Type B pancreatic cell (in vitro differentiated cells): ENCODE measurements around the gene CLEC2B. TPM values are rescaled to one million over a fixed set of nuclear protein-coding genes. Genes with fewer than 3 reads are reported as not detected.

ENCODE experiments used
- DNase-seq: peaks from one replicate; pipeline ENCODE4 v3.0.0; 2021; ENCODE audit warnings: mixed read lengths; ENCODE audit not compliant: unreplicated experiment; ENCODE audit errors: extremely low spot score
- H3K27ac Mint-ChIP-seq: 2 replicates; pipeline ENCODE4 v1.8.0; 2021; ENCODE audit warnings: mild to moderate bottlenecking, mixed read lengths
- H3K27me3 Mint-ChIP-seq: 2 replicates; pipeline ENCODE4 v1.8.0; 2021; ENCODE audit warnings: mixed read lengths
- H3K36me3 Mint-ChIP-seq: 2 replicates; pipeline ENCODE4 v1.8.0; 2021; ENCODE audit warnings: mixed read lengths
- H3K4me1 Mint-ChIP-seq: one replicate; pipeline ENCODE4 v1.8.0; 2021; ENCODE audit warnings: mixed read lengths; ENCODE audit not compliant: unreplicated experiment
- H3K4me3 Mint-ChIP-seq: 2 replicates; pipeline ENCODE4 v1.8.0; 2021; ENCODE audit warnings: mild to moderate bottlenecking, mixed read lengths
- H3K9me3 Mint-ChIP-seq: 2 replicates; pipeline ENCODE4 v1.8.0; 2021; ENCODE audit warnings: mixed read lengths
- CTCF ChIP-seq: fragments of 200-600 bp; sonication (generic); conservative IDR thresholded peaks from 2 replicates; pipeline ENCODE4 v1.5.0; 2021; ENCODE audit warnings: antibody characterized with exemption, mild to moderate bottlenecking
- total RNA-seq: library from RNA; stranded (reverse); gene quantifications from 2 replicates; pipeline ENCODE4 v1.2.1, GENCODE V29; 2021; ENCODE audit warnings: low replicate concordance

Gene CLEC2B
- total RNA-seq, 1 donor from 2014 or later, result not detected

GRCh38 chr12:9809338-9809737 lies 59.8 kb downstream of the CLEC2B start:
- TF ChIP-seq CTCF, result no peak
- no peaks in the 10 kb centered on the region for H3K9me3 Mint-ChIP-seq
- H3K27ac Mint-ChIP-seq, result no peak overlapping the region
- peaks cover 6% of the 10 kb centered on the region for H3K36me3 Mint-ChIP-seq
- H3K27me3 Mint-ChIP-seq, result peaks cover 13% of the 10 kb centered on the region
- H3K4me3 Mint-ChIP-seq, result no peak overlapping the region
- H3K4me1 Mint-ChIP-seq, result peaks cover 3% of the 10 kb centered on the region
- no peak for DNase-seq

- no peak for TF ChIP-seq CTCF
- H3K4me1 Mint-ChIP-seq, result peaks cover 3% of the 10 kb centered on the region
- H3K9me3 Mint-ChIP-seq, result no peaks in the 10 kb centered on the region
- peaks cover 6% of the 10 kb centered on the region for H3K36me3 Mint-ChIP-seq
- no peak overlapping the region for H3K27ac Mint-ChIP-seq
- H3K27me3 Mint-ChIP-seq, result peaks cover 8% of the 10 kb centered on the region
- no peak for DNase-seq
- H3K4me3 Mint-ChIP-seq, result no peak overlapping the region
These were observed 60.6 kb downstream of the CLEC2B start for GRCh38 chr12:9808504-9808903.

GRCh38 chr12:9806714-9807113 lies 62.4 kb downstream of the CLEC2B start:
- Mint-ChIP-seq H3K4me1 (peaks cover 3% of the 10 kb centered on the region), H3K36me3 (peaks cover 6% of the 10 kb centered on the region), H3K27me3 (peaks cover 6% of the 10 kb centered on the region), H3K4me3 (no peak overlapping the region), H3K27ac (no peak overlapping the region), H3K9me3 (no peaks in the 10 kb centered on the region)
- TF ChIP-seq CTCF, result no peak
- no peak for DNase-seq

GRCh38 chr12:9805883-9806282 lies 63.3 kb downstream of the CLEC2B start:
- DNase-seq, result no peak
- H3K27me3 Mint-ChIP-seq, result no peaks in the 10 kb centered on the region
- peaks cover 3% of the 10 kb centered on the region for H3K4me1 Mint-ChIP-seq
- no peak overlapping the region for H3K27ac Mint-ChIP-seq
- TF ChIP-seq CTCF, result no peak
- H3K36me3 Mint-ChIP-seq, result no peaks in the 10 kb centered on the region
- no peak overlapping the region for H3K4me3 Mint-ChIP-seq
- H3K9me3 Mint-ChIP-seq, result no peaks in the 10 kb centered on the region

Other genes with a start within 250 kb of the CLEC2B start
- gene CLEC2D, start 199.6 kb downstream of the CLEC2B start, total RNA-seq, result 9.2 and 10.3 TPM in 2 replicates
- not detected in 2 replicates for gene CLECL1, start 136.3 kb downstream of the CLEC2B start, total RNA-seq
- 0.19 and 1.6 TPM in 2 replicates for gene CD69, start 108.5 kb downstream of the CLEC2B start, total RNA-seq
- not detected in 2 replicates for gene KLRF1, start 41.9 kb downstream of the CLEC2B start, total RNA-seq
- gene KLRF2, start 12.1 kb upstream of the CLEC2B start, total RNA-seq, result not detected in 2 replicates
- gene CLEC2A, start 63.0 kb upstream of the CLEC2B start, total RNA-seq, result not detected in 2 replicates
- gene CLEC12A, start 102.1 kb upstream of the CLEC2B start, total RNA-seq, result 0.50 and 0.65 TPM in 2 replicates
- gene CLEC1B, start 129.8 kb upstream of the CLEC2B start, total RNA-seq, result 0.62 TPM in 1 of 2 replicates, not detected in the other
- gene CLEC12B, start 141.3 kb upstream of the CLEC2B start, total RNA-seq, result not detected in 2 replicates
- gene CLEC9A, start 161.3 kb upstream of the CLEC2B start, total RNA-seq, result not detected in 2 replicates
- 0.86 and 3.6 TPM in 2 replicates for gene CLEC1A, start 229.6 kb upstream of the CLEC2B start, total RNA-seq